Measurements from ENCODE around the gene MAMDC4. TPM values are rescaled to one million over a fixed set of nuclear protein-coding genes. Genes with fewer than 3 reads are reported as not detected.

The MAMDC4 gene
- total RNA-seq, 6 experiments from 2014 or later = 2.3 to 3.4 (median 3.0) TPM

DNA sequence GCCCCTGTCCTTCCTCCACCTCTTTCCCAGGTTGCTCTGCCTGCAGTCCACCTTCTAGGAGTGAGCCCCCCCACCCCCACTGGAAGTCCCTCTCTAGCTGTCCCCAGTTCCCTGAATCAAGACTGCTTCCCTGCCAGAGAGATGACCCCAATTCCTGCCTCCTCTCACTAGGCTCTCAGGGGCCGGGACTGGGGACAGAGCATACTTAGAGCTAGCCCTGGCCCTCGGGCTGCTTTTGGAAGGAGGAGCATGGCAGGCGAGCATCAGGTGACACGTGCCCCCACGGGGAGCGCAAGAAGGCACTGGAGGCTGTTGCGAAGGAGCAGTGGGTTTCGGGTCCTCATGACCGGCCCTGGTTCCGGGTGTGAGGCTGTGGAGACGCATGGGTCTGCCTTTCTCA lies 43.9 kb downstream of the MAMDC4 start:
- peaks cover 19% of the 10 kb centered on the region for H3K36me3 Mint-ChIP-seq (ENCODE audit: low read depth)
- no peak for DNase-seq
- TF ChIP-seq, protein P1, sequence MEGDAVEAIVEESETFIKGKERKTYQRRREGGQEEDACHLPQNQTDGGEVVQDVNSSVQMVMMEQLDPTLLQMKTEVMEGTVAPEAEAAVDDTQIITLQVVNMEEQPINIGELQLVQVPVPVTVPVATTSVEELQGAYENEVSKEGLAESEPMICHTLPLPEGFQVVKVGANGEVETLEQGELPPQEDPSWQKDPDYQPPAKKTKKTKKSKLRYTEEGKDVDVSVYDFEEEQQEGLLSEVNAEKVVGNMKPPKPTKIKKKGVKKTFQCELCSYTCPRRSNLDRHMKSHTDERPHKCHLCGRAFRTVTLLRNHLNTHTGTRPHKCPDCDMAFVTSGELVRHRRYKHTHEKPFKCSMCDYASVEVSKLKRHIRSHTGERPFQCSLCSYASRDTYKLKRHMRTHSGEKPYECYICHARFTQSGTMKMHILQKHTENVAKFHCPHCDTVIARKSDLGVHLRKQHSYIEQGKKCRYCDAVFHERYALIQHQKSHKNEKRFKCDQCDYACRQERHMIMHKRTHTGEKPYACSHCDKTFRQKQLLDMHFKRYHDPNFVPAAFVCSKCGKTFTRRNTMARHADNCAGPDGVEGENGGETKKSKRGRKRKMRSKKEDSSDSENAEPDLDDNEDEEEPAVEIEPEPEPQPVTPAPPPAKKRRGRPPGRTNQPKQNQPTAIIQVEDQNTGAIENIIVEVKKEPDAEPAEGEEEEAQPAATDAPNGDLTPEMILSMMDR (IDR thresholded peaks at IDR 0.05) = no peak
- no peak overlapping the region for H3K27ac Mint-ChIP-seq
- H3K4me3 Mint-ChIP-seq = no peak overlapping the region
- H3K27me3 Mint-ChIP-seq (ENCODE audit: insufficient read depth) = no peaks in the 10 kb centered on the region
- H3K4me1 Mint-ChIP-seq (ENCODE audit: low read depth) = peaks cover 7% of the 10 kb centered on the region
- no peaks in the 10 kb centered on the region for H3K9me3 Mint-ChIP-seq

DNA sequence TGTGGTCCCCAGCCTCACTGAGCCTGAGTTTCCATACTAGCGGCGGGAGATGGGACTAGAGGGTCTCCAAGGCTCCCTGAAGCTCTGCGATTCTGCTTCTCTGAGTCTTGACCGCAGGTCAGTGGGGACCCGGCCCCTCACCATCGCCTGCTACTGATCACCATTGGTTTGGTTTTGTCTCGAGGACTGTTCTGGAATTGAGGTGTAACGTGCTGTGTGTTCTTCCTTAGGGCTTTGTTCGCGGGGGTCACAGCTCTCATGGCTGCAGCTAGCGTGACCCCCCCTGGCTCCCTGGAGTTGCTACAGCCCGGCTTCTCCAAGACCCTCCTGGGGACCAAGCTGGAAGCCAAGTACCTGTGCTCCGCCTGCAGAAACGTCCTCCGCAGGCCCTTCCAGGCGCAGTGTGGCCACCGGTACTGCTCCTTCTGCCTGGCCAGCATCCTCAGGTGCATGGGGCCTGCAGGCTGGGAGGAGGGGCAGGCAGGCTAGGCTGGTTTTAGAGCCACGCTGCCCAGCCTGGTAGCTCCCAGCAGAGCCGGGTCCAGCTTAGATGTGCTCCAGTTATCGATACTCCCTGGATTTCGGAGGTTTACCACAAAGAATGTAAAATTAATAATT lies 46.4 kb downstream of the MAMDC4 start:
- H3K27me3 Mint-ChIP-seq (ENCODE audit: insufficient read depth) = no peaks in the 10 kb centered on the region
- no peaks in the 10 kb centered on the region for H3K9me3 Mint-ChIP-seq
- peaks cover 19% of the 10 kb centered on the region for H3K36me3 Mint-ChIP-seq (ENCODE audit: low read depth)
- H3K4me3 Mint-ChIP-seq = no peak overlapping the region
- no peak overlapping the region for H3K27ac Mint-ChIP-seq
- TF ChIP-seq, protein P1 (IDR thresholded peaks at IDR 0.05) = no peak
- no peak for DNase-seq
- H3K4me1 Mint-ChIP-seq (ENCODE audit: low read depth) = peaks cover 17% of the 10 kb centered on the region

GRCh38 chr9:136899196-136899595 lies 47.0 kb downstream of the MAMDC4 start:
- no peak for DNase-seq
- no peaks in the 10 kb centered on the region for H3K9me3 Mint-ChIP-seq
- no peaks in the 10 kb centered on the region for H3K27me3 Mint-ChIP-seq (ENCODE audit: insufficient read depth)
- peaks cover 18% of the 10 kb centered on the region for H3K36me3 Mint-ChIP-seq (ENCODE audit: low read depth)
- TF ChIP-seq, protein P1 (IDR thresholded peaks at IDR 0.05) = no peak
- H3K4me3 Mint-ChIP-seq = no peak overlapping the region
- H3K4me1 Mint-ChIP-seq (ENCODE audit: low read depth) = peaks cover 17% of the 10 kb centered on the region
- H3K27ac Mint-ChIP-seq = no peak overlapping the region

GRCh38 chr9:136900556-136900955 lies 48.4 kb downstream of the MAMDC4 start:
- H3K9me3 Mint-ChIP-seq = no peaks in the 10 kb centered on the region
- TF ChIP-seq, protein P1 (IDR thresholded peaks at IDR 0.05) = no peak

DNA sequence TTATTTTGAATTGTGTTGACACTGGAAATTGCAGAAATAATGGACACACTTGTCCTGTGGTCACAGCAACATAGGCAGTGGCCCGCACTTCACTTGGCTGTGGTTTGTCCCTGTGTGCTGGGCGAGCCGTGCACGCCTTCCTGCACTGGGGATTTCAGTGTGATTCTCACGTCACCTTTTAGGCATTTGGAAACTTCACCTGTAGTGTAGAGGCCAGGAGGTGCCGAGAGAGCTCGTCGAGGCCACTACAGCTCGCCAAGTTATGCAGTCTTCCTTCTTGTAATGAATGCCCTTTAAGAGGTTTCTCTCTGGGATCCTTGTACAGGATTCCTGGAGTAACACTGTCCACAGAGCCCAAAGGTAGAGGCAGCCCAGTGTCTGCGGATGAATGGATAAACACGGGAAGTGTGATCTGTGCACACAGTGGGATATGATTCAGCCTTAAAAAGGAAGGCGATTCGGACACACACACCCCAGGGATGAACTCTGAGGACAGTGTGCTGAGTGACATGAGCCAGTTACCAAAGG lies 48.9 kb downstream of the MAMDC4 start:
- peaks cover 17% of the 10 kb centered on the region for H3K36me3 Mint-ChIP-seq (ENCODE audit: low read depth)
- H3K27me3 Mint-ChIP-seq (ENCODE audit: insufficient read depth) = no peaks in the 10 kb centered on the region
- peaks cover 17% of the 10 kb centered on the region for H3K4me1 Mint-ChIP-seq (ENCODE audit: low read depth)
- H3K27ac Mint-ChIP-seq = peak overlapping the region; percentile 72
- TF ChIP-seq, protein P1 (IDR thresholded peaks at IDR 0.05) = no peak
- no peaks in the 10 kb centered on the region for H3K9me3 Mint-ChIP-seq
- no peak overlapping the region for H3K4me3 Mint-ChIP-seq
- DNase-seq = no peak

More at GRCh38 chr9:136900556-136900955, 48.4 kb downstream of the MAMDC4 start:
- no peak overlapping the region for H3K4me3 Mint-ChIP-seq
- peaks cover 17% of the 10 kb centered on the region for H3K4me1 Mint-ChIP-seq (ENCODE audit: low read depth)
- H3K27ac Mint-ChIP-seq = no peak overlapping the region
- DNase-seq = no peak
- no peaks in the 10 kb centered on the region for H3K27me3 Mint-ChIP-seq (ENCODE audit: insufficient read depth)
- peaks cover 17% of the 10 kb centered on the region for H3K36me3 Mint-ChIP-seq (ENCODE audit: low read depth)

Measured in HFFc6 (cell line).